H1 (cell line): ENCODE data around the gene LRRC4C. TPM values are rescaled to one million over a fixed set of nuclear protein-coding genes. Genes with fewer than 3 reads are reported as not detected.

Experiments
- CTCF ChIA-PET: fragments of 300-600 bp; sonication (Branson Sonifier 250); formaldehyde crosslinking; loops from one replicate; lab custom pipeline; 2021; ENCODE audit not compliant: partially characterized antibody; lab: Charles Lee
- POLR2A ChIA-PET: fragments of 300-600 bp; sonication (Branson Sonifier 250); formaldehyde crosslinking; loops from one replicate; lab custom pipeline; 2021; ENCODE audit warnings: inconsistent platforms; ENCODE audit not compliant: partially characterized antibody; lab: Charles Lee
- DNase-seq, 2 experiments: peaks; one replicate each; pipeline versions ENCODE4 v3.0.0 to v3.0.0-alpha.2; 2010 to 2022; ENCODE audit warnings: low spot score in 2 of 2, low read depth in 1 of 2, mixed read lengths in 1 of 2
- FAIRE-seq: peaks from 2 replicates; lab custom pipeline; 2011; peaks lifted over from hg19 to GRCh38; lab: Jason Lieb, UNC
- H2AFZ ChIP-seq: 2 replicates; pipeline ENCODE4 v1.8.1; 2012; ENCODE audit warnings: low read length, inconsistent platforms
- H2AK5ac ChIP-seq: 2 replicates; pipeline ENCODE4 v1.6.1; 2013; ENCODE audit warnings: low read depth, low read length
- H2BK120ac ChIP-seq: replicated peaks from 2 replicates; pipeline ENCODE3; 2013; ENCODE audit warnings: low read depth, low read length, inconsistent platforms
- H2BK12ac ChIP-seq: 2 replicates; pipeline ENCODE4 v1.6.1; 2013; ENCODE audit warnings: low read depth, low read length
- H2BK15ac ChIP-seq: 2 replicates; pipeline ENCODE4 v1.6.1; 2013; ENCODE audit warnings: low read length
- H2BK20ac ChIP-seq: 2 replicates; pipeline ENCODE4 v1.6.1; 2013; ENCODE audit warnings: low read length
- H2BK5ac ChIP-seq: 2 replicates; pipeline ENCODE4 v1.6.1; 2013; ENCODE audit warnings: low read depth, low read length
- H3K14ac ChIP-seq: 2 replicates; pipeline ENCODE4 v1.6.1; 2013; ENCODE audit warnings: inconsistent platforms; ENCODE audit not compliant: insufficient read length
- H3K18ac ChIP-seq: 2 replicates; pipeline ENCODE4 v1.6.1; 2013; ENCODE audit warnings: low read length; ENCODE audit errors: extremely low read depth
- H3K23ac ChIP-seq: 2 replicates; pipeline ENCODE4 v1.6.1; 2013; ENCODE audit warnings: inconsistent platforms; ENCODE audit not compliant: insufficient read length
- H3K23me2 ChIP-seq: 2 replicates; pipeline ENCODE4 v1.6.1; 2013; ENCODE audit warnings: low read depth, low read length
- H3K27ac ChIP-seq: 2 replicates; pipeline ENCODE4 v1.6.1; 2011; ENCODE audit warnings: low read depth, low read length, inconsistent platforms
- H3K27me3 ChIP-seq, 4 experiments: replicated peaks in 1 of 4; 1 replicate in 1 of 4; 2 replicates in 3 of 4; pipeline versions ENCODE4 v1.6.1 to v1.8.1; 2011 to 2013; ENCODE audit warnings: low read length in 3 of 4, mild to moderate bottlenecking in 3 of 4, inconsistent platforms in 2 of 4, mixed read lengths in 2 of 4, moderate library complexity in 1 of 4; ENCODE audit not compliant: control insufficient read depth in 3 of 4, insufficient read depth in 3 of 4; ENCODE audit errors: extremely low read depth in 1 of 4
- H3K36me3 ChIP-seq, 4 experiments: 2 replicates each; pipeline versions ENCODE4 v1.6.1 to v1.8.1; 2011 to 2013; ENCODE audit warnings: mild to moderate bottlenecking in 4 of 4, low read length in 3 of 4, moderate library complexity in 2 of 4, control low read depth in 1 of 4, inconsistent platforms in 1 of 4; ENCODE audit not compliant: insufficient read depth in 4 of 4, control insufficient read depth in 2 of 4
- H3K4ac ChIP-seq: replicated peaks from 2 replicates; pipeline ENCODE3; 2013; ENCODE audit warnings: low read length, low read depth, mixed read lengths, inconsistent platforms; ENCODE audit not compliant: insufficient read length
- H3K4me1 ChIP-seq, 4 experiments: replicated peaks in 1 of 4; 1 replicate in 1 of 4; 2 replicates in 3 of 4; pipeline versions ENCODE4 v1.6.1 to v1.8.1; 2011 to 2013; ENCODE audit warnings: low read length in 3 of 4, inconsistent platforms in 2 of 4, mixed read lengths in 1 of 4; ENCODE audit not compliant: insufficient read depth in 4 of 4, control insufficient read depth in 3 of 4
- H3K4me2 ChIP-seq, 2 experiments: 2 replicates each; pipeline versions ENCODE4 v1.6.1 to v1.8.1; 2011 to 2013; ENCODE audit warnings: low read depth in 2 of 2, low read length in 2 of 2, control low read depth in 1 of 2, inconsistent platforms in 1 of 2, mild to moderate bottlenecking in 1 of 2; ENCODE audit not compliant: insufficient read depth in 1 of 2
- H3K4me3 ChIP-seq, 4 experiments: fragments of 200-600, 300-600 bp in 1 of 4; sonication (generic), shearing (Covaris generic), sonication (Bioruptor Twin) in 1 of 4; 2 replicates each; pipeline versions ENCODE4 v1.5.1 to v1.8.1; 2011 to 2016; ENCODE audit warnings: low read length in 4 of 4, low read depth in 3 of 4, control low read depth in 2 of 4, inconsistent platforms in 2 of 4, mild to moderate bottlenecking in 2 of 4, mixed read lengths in 1 of 4, moderate library complexity in 1 of 4; ENCODE audit not compliant: insufficient read depth in 2 of 4; ENCODE audit errors: extremely low read depth in 1 of 4
- H3K56ac ChIP-seq: replicated peaks from 2 replicates; pipeline ENCODE3; 2013; ENCODE audit warnings: low read depth, mild to moderate bottlenecking, mixed read lengths, low read length, inconsistent platforms; ENCODE audit not compliant: insufficient read length
- H3K79me1 ChIP-seq: 2 replicates; pipeline ENCODE4 v1.6.1; 2013; ENCODE audit warnings: low read depth, low read length, control low read depth
- H3K79me2 ChIP-seq, 2 experiments: 2 replicates each; pipeline versions ENCODE4 v1.6.1 to v1.8.1; 2012 to 2013; ENCODE audit warnings: low read length in 2 of 2, mild to moderate bottlenecking in 2 of 2, inconsistent platforms in 1 of 2; ENCODE audit not compliant: insufficient read depth in 2 of 2, control insufficient read depth in 1 of 2
- H3K9ac ChIP-seq, 4 experiments: replicated peaks in 1 of 4; 1 replicate in 1 of 4; 2 replicates in 3 of 4; pipeline versions ENCODE4 v1.6.1 to v1.8.1; 2011 to 2013; ENCODE audit warnings: low read depth in 3 of 4, low read length in 3 of 4, control low read depth in 2 of 4, mild to moderate bottlenecking in 2 of 4, moderate library complexity in 2 of 4, inconsistent platforms in 1 of 4; ENCODE audit errors: extremely low read depth in 1 of 4
- H3K9me3 ChIP-seq, 2 experiments: 2 replicates each; pipeline versions ENCODE4 v1.6.1 to v1.8.1; 2012 to 2013; ENCODE audit warnings: mild to moderate bottlenecking in 2 of 2, moderate library complexity in 2 of 2, control low read depth in 1 of 2, inconsistent platforms in 1 of 2, low read depth in 1 of 2, low read length in 1 of 2, mixed read lengths in 1 of 2; ENCODE audit not compliant: insufficient read depth in 2 of 2
- H4K20me1 ChIP-seq, 2 experiments: replicated peaks in 1 of 2; 2 replicates each; pipeline versions ENCODE3 to v1.8.1; 2011 to 2013; ENCODE audit warnings: inconsistent platforms in 2 of 2, low read length in 2 of 2, mild to moderate bottlenecking in 1 of 2; ENCODE audit not compliant: insufficient read depth in 2 of 2, control insufficient read depth in 1 of 2
- H4K5ac ChIP-seq: 2 replicates; pipeline ENCODE4 v1.6.1; 2013; ENCODE audit warnings: low read length, low read depth, mixed read lengths, inconsistent platforms; ENCODE audit not compliant: insufficient read length
- H4K8ac ChIP-seq: 2 replicates; pipeline ENCODE4 v1.8.0; 2013; ENCODE audit warnings: mild to moderate bottlenecking, moderate library complexity, low read length, inconsistent platforms; ENCODE audit not compliant: insufficient read depth; ENCODE audit errors: extremely low read depth
- H4K91ac ChIP-seq: replicated peaks from 2 replicates; pipeline ENCODE3; 2013; ENCODE audit warnings: low read length, mixed read lengths, inconsistent platforms; ENCODE audit not compliant: insufficient read length
- BRCA1 ChIP-seq: IDR thresholded peaks from 2 replicates; pipeline ENCODE4 v1.6.1; 2012; ENCODE audit warnings: low read depth, low read length, improper control_type of control experiment
- FOSL1 ChIP-seq: IDR thresholded peaks from 2 replicates; pipeline ENCODE4 v1.6.1; 2011; ENCODE audit warnings: mild to moderate bottlenecking, low read depth, low read length, moderate library complexity; ENCODE audit not compliant: insufficient read depth
- GABPA ChIP-seq: IDR thresholded peaks from 2 replicates; pipeline ENCODE4 v1.6.1; 2011; ENCODE audit warnings: mild to moderate bottlenecking, low read length, moderate library complexity, borderline replicate concordance; ENCODE audit not compliant: insufficient read depth
- HDAC2 ChIP-seq, 2 experiments: fragments of 300-600 bp in 1 of 2; sonication (generic) in 1 of 2; IDR thresholded peaks; 2 replicates each; pipeline ENCODE4 v1.6.1; 2011 to 2012; ENCODE audit warnings: low read depth in 2 of 2, low read length in 2 of 2, mild to moderate bottlenecking in 2 of 2, moderate library complexity in 2 of 2, borderline replicate concordance in 1 of 2, inconsistent platforms in 1 of 2
- JUN ChIP-seq: IDR thresholded peaks from 2 replicates; pipeline ENCODE4 v1.6.1; 2011; ENCODE audit warnings: low read depth, mild to moderate bottlenecking, improper control_type of control experiment, low read length
- KDM4A ChIP-seq: IDR thresholded peaks from one replicate; pipeline ENCODE4 v1.7.1; 2012; ENCODE audit warnings: low read depth, mild to moderate bottlenecking, moderate library complexity, low read length, inconsistent platforms; ENCODE audit not compliant: severe bottlenecking
- NRF1 ChIP-seq: IDR thresholded peaks from 2 replicates; pipeline ENCODE4 v1.6.1; 2011; ENCODE audit warnings: mild to moderate bottlenecking, low read depth, low read length, improper control_type of control experiment
- TBP ChIP-seq: IDR thresholded peaks from 2 replicates; pipeline ENCODE4 v1.6.1; 2011; ENCODE audit warnings: low read depth, low read length, improper control_type of control experiment
- TCF12 ChIP-seq: IDR thresholded peaks from 2 replicates; pipeline ENCODE4 v1.6.1; 2011; ENCODE audit warnings: low read depth, mild to moderate bottlenecking, low read length
- YY1 ChIP-seq: IDR thresholded peaks from 2 replicates; pipeline ENCODE4 v1.6.1; 2011; ENCODE audit warnings: low read depth, mild to moderate bottlenecking, low read length
- ZNF274 ChIP-seq: IDR thresholded peaks from 2 replicates; pipeline ENCODE4 v1.7.0; 2012; ENCODE audit warnings: low read length, borderline replicate concordance; ENCODE audit errors: extremely low read depth
- WGBS, 2 experiments: shearing (Covaris generic) in 1 of 2; methylation state at CpG; one replicate each; pipeline versions ENCODE4 v1.1.6 to v1.1.7; 2013 to 2015; ENCODE audit warnings: low lambda C conversion rate in 2 of 2, mixed read lengths in 2 of 2, inconsistent platforms in 1 of 2, low coverage in 1 of 2, missing lambda C conversion rate in 1 of 2; ENCODE audit not compliant: insufficient replicate concordance in 2 of 2, insufficient coverage in 1 of 2, insufficient read length in 1 of 2; ENCODE audit errors: extremely low coverage in 1 of 2, missing lambda C conversion rate in 1 of 2; 5-methylcytosine and 5-hydroxymethylcytosine counted together
- polyA plus RNA-seq, 7 experiments: library from polyadenylated mRNA; depleted of rRNA in 3 of 7; stranded (reverse) in 5 of 7; unstranded in 2 of 7; fragments of >200 nt in 5 of 7; fragments of 200-250 nt in 2 of 7; gene quantifications; 1 replicate in 5 of 7; 2 replicates in 1 of 7; 4 replicates in 1 of 7; pipeline versions ENCODE4 v1.2.1 to v1.2.3, GENCODE V29; 2011 to 2013; ENCODE audit warnings: missing spikeins in 2 of 7, mixed read lengths in 2 of 7
- total RNA-seq: library from RNA; stranded (reverse); fragmentation: NEBNext Ultra II Directional; extraction: Animal tissue kit (Norgen Biotek cat#: 25700); gene quantifications from 2 replicates; pipeline ENCODE4 v1.2.1, GENCODE V29; 2021

Gene LRRC4C
- total and polyA plus RNA-seq, 2 of the 8 experiments (the other 6 are each of a cell fraction or from before 2014, with no cell fraction given): 0.23 to 2.2 TPM

DNA sequence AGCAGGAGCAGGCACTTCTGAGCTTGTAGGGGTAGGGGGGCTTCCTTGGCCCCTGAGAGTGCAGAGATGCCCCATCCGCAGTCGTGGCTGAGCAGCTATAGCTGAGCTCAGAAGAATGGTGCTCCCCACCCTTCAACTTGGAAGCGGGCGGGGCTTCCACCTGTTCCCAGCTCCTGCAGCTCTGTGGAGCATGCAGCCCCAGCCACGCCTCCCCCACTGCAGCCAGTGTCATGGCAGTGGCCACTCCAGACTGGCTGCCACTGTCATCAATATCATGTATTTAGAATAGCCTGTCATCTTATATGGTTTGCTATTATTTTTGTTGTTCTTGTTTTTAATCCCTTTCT, 213.1 kb downstream of the LRRC4C start:
- Histone ChIP-seq H3K14ac (no peak overlapping the region), H3K9ac (no peak overlapping the region), H3K79me2 (no peaks in the 10 kb centered on the region), H2BK120ac (no peak overlapping the region), H3K4me3 (no peak overlapping the region), H4K8ac (0 out of 2 replicates have a peak overlapping the region, but pooled peaks have one; percentile 12), H3K4me1 (no peaks in the 10 kb centered on the region), H4K91ac (no peak overlapping the region), H2BK5ac (no peak overlapping the region), H3K56ac (no peak overlapping the region), H2BK12ac (no peak overlapping the region), H3K4me2 (no peak overlapping the region), H3K23me2 (no peaks in the 10 kb centered on the region), H2BK15ac (no peak overlapping the region), H3K79me1 (no peaks in the 10 kb centered on the region), H3K9me3 (no peaks in the 10 kb centered on the region; a peak in 1 of 4 replicates), H2AK5ac (no peak overlapping the region), H3K27ac (no peak overlapping the region), H2BK20ac (no peak overlapping the region), H4K20me1 (no peaks in the 10 kb centered on the region), H2AFZ (no peak overlapping the region), H3K18ac (no peak overlapping the region), H4K5ac (no peak overlapping the region), H3K23ac (no peak overlapping the region), H3K36me3 (no peaks in the 10 kb centered on the region), H3K27me3 (no peaks in the 10 kb centered on the region), H3K4ac (no peak overlapping the region)
- TF ChIP-seq JUN (no peak), FOSL1 (no peak), NRF1 (no peak), ZNF274 (no peak), HDAC2 (IDR thresholded peaks at IDR 0.05; ENCODE audit: borderline replicate concordance in 1 of 2, low read depth in 2 of 2, low read length in 2 of 2) (no peak), TBP (no peak), GABPA (no peak), TCF12 (no peak), BRCA1 (no peak), YY1 (no peak), KDM4A (no peak)
- DNase-seq (no peak), FAIRE-seq (no peak)
- WGBS, 2 experiments: 93% methylated on average over 5 of the region's 5 CpGs; no CpG with 5 or more reads in 1 of the 2 experiments
- ChIA-PET CTCF (interaction anchor here (4.7 kb wide), 1 partner anchor 185 kb away, joined by 23 read pairs; no protein-coding TSS in a partner anchor), POLR2A (no interaction called here)
